Karpas-422 (cell line): ENCODE results near the gene FAM131B. TPM values are rescaled to one million over a fixed set of nuclear protein-coding genes. Genes with fewer than 3 reads are reported as not detected.

Source experiments
- DNase-seq: peaks from one replicate; pipeline ENCODE4 v3.0.0-alpha.2; 2015
- H2AFZ ChIP-seq: fragments of 200-600 bp; sonication (generic); 2 replicates; pipeline ENCODE4 v1.6.1; 2014; ENCODE audit warnings: antibody characterized with exemption, low read length, mixed read lengths
- H3K27ac ChIP-seq: fragments of 200-600 bp; sonication (generic); 2 replicates; pipeline ENCODE4 v1.5.1; 2014; ENCODE audit warnings: mild to moderate bottlenecking, low read length, moderate library complexity
- H3K27me3 ChIP-seq: fragments of 200-600 bp; sonication (generic); 2 replicates; pipeline ENCODE4 v1.6.1; 2014; ENCODE audit warnings: low read length, mixed read lengths
- H3K36me3 ChIP-seq: fragments of 200-600 bp; sonication (generic); 2 replicates; pipeline ENCODE4 v1.6.1; 2014; ENCODE audit warnings: low read length, mixed read lengths; ENCODE audit not compliant: insufficient read depth
- H3K4me1 ChIP-seq: fragments of 200-600 bp; sonication (generic); 2 replicates; pipeline ENCODE4 v1.6.1; 2014; ENCODE audit warnings: mild to moderate bottlenecking, low read length, mixed read lengths
- H3K4me2 ChIP-seq: fragments of 200-600 bp; sonication (generic); 2 replicates; pipeline ENCODE4 v1.6.1; 2014; ENCODE audit warnings: low read length, low read depth, mild to moderate bottlenecking; ENCODE audit not compliant: poor library complexity, severe bottlenecking
- H3K4me3 ChIP-seq: fragments of 200-600 bp; sonication (generic); 2 replicates; pipeline ENCODE4 v1.5.1; 2014; ENCODE audit warnings: mild to moderate bottlenecking, antibody characterized with exemption, low read length, mixed read lengths
- H3K79me2 ChIP-seq: fragments of 200-600 bp; sonication (generic); 2 replicates; pipeline ENCODE4 v1.6.1; 2014; ENCODE audit warnings: mild to moderate bottlenecking, low read length, mixed read lengths
- H3K9ac ChIP-seq: fragments of 200-600 bp; sonication (generic); 2 replicates; pipeline ENCODE4 v1.6.0; 2014; ENCODE audit warnings: low read length
- H3K9me2 ChIP-seq: fragments of 200-600 bp; sonication (generic), shearing (Covaris generic); replicated peaks from 2 replicates; pipeline ENCODE4 v1.6.0; 2014; ENCODE audit warnings: mild to moderate bottlenecking, low read length, moderate library complexity; ENCODE audit not compliant: insufficient read depth
- H3K9me3 ChIP-seq: fragments of 300-700, 200-600 bp; sonication (generic); 2 replicates; pipeline ENCODE4 v1.6.1; 2014; ENCODE audit warnings: low read length, mixed read lengths
- H4K20me1 ChIP-seq: fragments of 200-600 bp; sonication (generic); 2 replicates; pipeline ENCODE4 v1.6.1; 2014; ENCODE audit warnings: mild to moderate bottlenecking, antibody characterized with exemption, low read length, low read depth; ENCODE audit not compliant: insufficient read depth
- total RNA-seq: library from RNA; depleted of rRNA; stranded (reverse); fragments of >200 nt; shearing (Covaris generic); gene quantifications from 2 replicates; pipeline ENCODE4 v1.2.3, GENCODE V29; 2014; ENCODE audit warnings: low replicate concordance

The FAM131B gene
- total RNA-seq, 1 experiment from 2014 or later: 0.11 TPM

- Histone ChIP-seq H3K9me2 (no peaks in the 10 kb centered on the region), H2AFZ (no peak overlapping the region), H3K4me3 (no peak overlapping the region), H4K20me1 (no peaks in the 10 kb centered on the region), H3K9ac (no peak overlapping the region), H3K27ac (no peak overlapping the region), H3K9me3 (no peaks in the 10 kb centered on the region), H3K36me3 (no peaks in the 10 kb centered on the region), H3K27me3 (no peaks in the 10 kb centered on the region), H3K4me2 (no peak overlapping the region), H3K79me2 (no peaks in the 10 kb centered on the region), H3K4me1 (no peaks in the 10 kb centered on the region)
- DNase-seq: no peak
These were observed 24.9 kb upstream of the FAM131B start for GRCh38 chr7:143387156-143387975.

- peaks cover 3% of the 10 kb centered on the region; the same call in 1 of the 2 replicates for H3K4me1 ChIP-seq
These were observed 23.6 kb upstream of the FAM131B start for GRCh38 chr7:143385891-143386781.

GRCh38 chr7:143384661-143385631 is 22.4 kb upstream of the FAM131B start:
- Histone ChIP-seq H3K27me3 (no peaks in the 10 kb centered on the region), H3K4me1 (peaks cover 4% of the 10 kb centered on the region), H3K9me3 (no peaks in the 10 kb centered on the region), H3K9ac (no peak overlapping the region), H2AFZ (no peak overlapping the region), H3K36me3 (no peaks in the 10 kb centered on the region), H3K79me2 (no peaks in the 10 kb centered on the region), H3K27ac (no peak overlapping the region), H4K20me1 (no peaks in the 10 kb centered on the region), H3K4me3 (no peak overlapping the region), H3K9me2 (no peaks in the 10 kb centered on the region), H3K4me2 (no peak overlapping the region)
- no peak for DNase-seq

More at GRCh38 chr7:143385891-143386781, 23.6 kb upstream of the FAM131B start:
- Histone ChIP-seq H3K27me3 (no peaks in the 10 kb centered on the region), H3K27ac (no peak overlapping the region), H3K9me2 (no peaks in the 10 kb centered on the region), H3K4me2 (no peak overlapping the region), H3K4me3 (no peak overlapping the region), H3K36me3 (no peaks in the 10 kb centered on the region), H3K9ac (no peak overlapping the region), H4K20me1 (no peaks in the 10 kb centered on the region), H3K79me2 (no peaks in the 10 kb centered on the region), H2AFZ (no peak overlapping the region), H3K9me3 (no peaks in the 10 kb centered on the region)
- no peak for DNase-seq

GRCh38 chr7:143384148-143384547 is 21.6 kb upstream of the FAM131B start:
- Histone ChIP-seq H3K9me3 (no peaks in the 10 kb centered on the region), H3K4me3 (no peak overlapping the region), H3K79me2 (no peaks in the 10 kb centered on the region), H3K27me3 (no peaks in the 10 kb centered on the region), H3K4me2 (no peak overlapping the region), H3K27ac (no peak overlapping the region), H3K9ac (no peak overlapping the region), H3K4me1 (peaks cover 9% of the 10 kb centered on the region), H2AFZ (no peak overlapping the region), H4K20me1 (no peaks in the 10 kb centered on the region), H3K36me3 (no peaks in the 10 kb centered on the region), H3K9me2 (no peaks in the 10 kb centered on the region)
- no peak for DNase-seq

- H3K4me2 ChIP-seq: no peak overlapping the region
These were observed 21.1 kb upstream of the FAM131B start for GRCh38 chr7:143383642-143383957.

GRCh38 chr7:143382791-143383641 is 20.5 kb upstream of the FAM131B start:
- Histone ChIP-seq H3K9ac (no peak overlapping the region), H3K27me3 (no peaks in the 10 kb centered on the region), H2AFZ (no peak overlapping the region), H3K9me2 (no peaks in the 10 kb centered on the region), H3K4me1 (peaks cover 9% of the 10 kb centered on the region), H3K4me3 (no peak overlapping the region), H3K79me2 (no peaks in the 10 kb centered on the region), H3K36me3 (no peaks in the 10 kb centered on the region), H3K4me2 (no peak overlapping the region), H4K20me1 (no peaks in the 10 kb centered on the region), H3K27ac (no peak overlapping the region), H3K9me3 (no peaks in the 10 kb centered on the region)
- no peak for DNase-seq

More at GRCh38 chr7:143383642-143383957, 21.1 kb upstream of the FAM131B start:
- H3K27ac ChIP-seq: no peak overlapping the region
- no peaks in the 10 kb centered on the region for H3K36me3 ChIP-seq
- H3K79me2 ChIP-seq: no peaks in the 10 kb centered on the region
- H3K9me3 ChIP-seq: no peaks in the 10 kb centered on the region
- H3K9me2 ChIP-seq: no peaks in the 10 kb centered on the region
- H3K4me3 ChIP-seq: no peak overlapping the region
- no peak overlapping the region for H3K9ac ChIP-seq
- no peaks in the 10 kb centered on the region for H4K20me1 ChIP-seq
- H3K4me1 ChIP-seq: peaks cover 9% of the 10 kb centered on the region
- H2AFZ ChIP-seq: no peak overlapping the region
- no peak for DNase-seq
- no peaks in the 10 kb centered on the region for H3K27me3 ChIP-seq

GRCh38 chr7:143382126-143382790 is 19.7 kb upstream of the FAM131B start:
- no peaks in the 10 kb centered on the region for H3K9me2 ChIP-seq
- DNase-seq: no peak
- H3K4me1 ChIP-seq: peaks cover 9% of the 10 kb centered on the region
- no peaks in the 10 kb centered on the region for H4K20me1 ChIP-seq
- no peaks in the 10 kb centered on the region for H3K27me3 ChIP-seq
- peak overlapping the region; percentile 89 for H3K4me2 ChIP-seq
- peak overlapping the region; percentile 83; the same call in 1 of the 2 replicates for H3K4me3 ChIP-seq
- no peak overlapping the region for H3K27ac ChIP-seq
- no peak overlapping the region for H2AFZ ChIP-seq
- peak overlapping the region; percentile 85; the same call in 1 of the 2 replicates for H3K9ac ChIP-seq
- no peaks in the 10 kb centered on the region for H3K36me3 ChIP-seq
- H3K9me3 ChIP-seq: no peaks in the 10 kb centered on the region
- H3K79me2 ChIP-seq: no peaks in the 10 kb centered on the region
